Left renal pelvis (tissue), 4 donors: ENCODE measurements around the gene FLNC. TPM values are rescaled to one million over a fixed set of nuclear protein-coding genes. Genes with fewer than 3 reads are reported as not detected.

ENCODE experiments used
- DNase-seq, 4 donors: peaks; one replicate each; pipeline ENCODE4 v3.0.0-alpha.2; 2013; ENCODE audit warnings: low read depth in 4 of 4, low spot score in 3 of 4
- polyA plus RNA-seq, 4 donors: library from polyadenylated mRNA; unstranded; fragments of 120-200 nt; gene quantifications; one replicate each; pipeline ENCODE4 v1.2.1, GENCODE V29; 2013; ENCODE audit not compliant: insufficient read length in 4 of 4

The FLNC gene
- polyA plus RNA-seq, 4 donors: 11.8 to 21.0 (median 17.2) TPM

GRCh38 chr7:128875523-128875948 lies 45.3 kb downstream of the FLNC start:
- DNase-seq: no peak

- DNase-seq: no peak
These were observed 45.9 kb downstream of the FLNC start for GRCh38 chr7:128876127-128876526.

- DNase-seq: no peak
These were observed 46.4 kb downstream of the FLNC start for GRCh38 chr7:128876586-128876977.

GRCh38 chr7:128876978-128877755 lies 47.0 kb downstream of the FLNC start:
- DNase-seq: no peak

GRCh38 chr7:128877756-128878120 lies 47.5 kb downstream of the FLNC start:
- DNase-seq: no peak

- no peak for DNase-seq
These were observed 48.3 kb downstream of the FLNC start for GRCh38 chr7:128878226-128879105.

GRCh38 chr7:128879461-128879938 lies 49.3 kb downstream of the FLNC start:
- no peak for DNase-seq

GRCh38 chr7:128879939-128880746 lies 49.9 kb downstream of the FLNC start:
- no peak for DNase-seq

GRCh38 chr7:128880791-128881457 lies 50.7 kb downstream of the FLNC start:
- no peak for DNase-seq

GRCh38 chr7:128881458-128882125 lies 51.4 kb downstream of the FLNC start:
- DNase-seq: no peak

GRCh38 chr7:128882134-128882533 lies 51.9 kb downstream of the FLNC start:
- no peak for DNase-seq

GRCh38 chr7:128883622-128884448 lies 53.6 kb downstream of the FLNC start:
- no peak for DNase-seq

- DNase-seq: no peak
These were observed 54.6 kb downstream of the FLNC start for GRCh38 chr7:128884561-128885369.

GRCh38 chr7:128885370-128886187 lies 55.4 kb downstream of the FLNC start:
- DNase-seq: no peak

GRCh38 chr7:128886391-128887168 lies 56.4 kb downstream of the FLNC start:
- no peak for DNase-seq
